GM18858 (cell line): ENCODE results near the gene GPRASP1.
"Not testable (repeated sequence)": the region's sequence is repeated elsewhere in the genome, so short reads cannot be mapped to it uniquely, and the experiment has no call there.

Experiments
- ATAC-seq: cut with Tn5 transposase; IDR thresholded peaks from one replicate; pipeline ENCODE4 v1.9.1; 2021; ENCODE audit not compliant: unreplicated experiment

GPRASP1 gene

GRCh38 chrX:102651242-102652011 lies at the start of gene GPRASP1:
TSS of gene GPRASP1 (plus strand) at chrX:102651483. CDS start at chrX:102653914, 2,431 bp downstream.
- no peak for ATAC-seq

GRCh38 chrX:102604327-102604726 lies 47.0 kb upstream of the GPRASP1 start:
- ATAC-seq = no peak

GRCh38 chrX:102606115-102606514 lies 45.2 kb upstream of the GPRASP1 start:
- ATAC-seq = no peak

- no peak for ATAC-seq
Measured at GRCh38 chrX:102610905-102611304, 40.4 kb upstream of the GPRASP1 start.

GRCh38 chrX:102624105-102624504 lies 27.2 kb upstream of the GPRASP1 start:
- no peak for ATAC-seq

GRCh38 chrX:102627640-102628039 lies 23.6 kb upstream of the GPRASP1 start:
- ATAC-seq = no peak

GRCh38 chrX:102637561-102637960 lies 13.7 kb upstream of the GPRASP1 start:
- no peak for ATAC-seq

- ATAC-seq = no peak
Measured at GRCh38 chrX:102650903-102651241, 411 bp upstream of the GPRASP1 start.

- peak; percentile 65 for ATAC-seq
Measured at GRCh38 chrX:102652031-102652688, 877 bp downstream of the GPRASP1 start.

GRCh38 chrX:102654696-102655095 lies 3.4 kb downstream of the GPRASP1 start:
- no peak for ATAC-seq

- ATAC-seq = no peak
Measured at GRCh38 chrX:102658556-102658955, 7.3 kb downstream of the GPRASP1 start.

- ATAC-seq = peak; percentile 93
Measured at GRCh38 chrX:102659790-102660757, 8.8 kb downstream of the GPRASP1 start.

GRCh38 chrX:102663820-102664219 lies 12.5 kb downstream of the GPRASP1 start:
- not testable (repeated sequence) for ATAC-seq

- not testable (repeated sequence) for ATAC-seq
Measured at GRCh38 chrX:102667034-102667433, 15.8 kb downstream of the GPRASP1 start.

- ATAC-seq = no peak
Measured at GRCh38 chrX:102669526-102669925, 18.2 kb downstream of the GPRASP1 start.

GRCh38 chrX:102672856-102673255 lies 21.6 kb downstream of the GPRASP1 start:
- ATAC-seq = no peak

- ATAC-seq = not testable (repeated sequence)
Measured at GRCh38 chrX:102677479-102677878, 26.2 kb downstream of the GPRASP1 start.

GRCh38 chrX:102684772-102685520 lies 33.7 kb downstream of the GPRASP1 start:
- no peak for ATAC-seq

GRCh38 chrX:102694749-102695148 lies 43.5 kb downstream of the GPRASP1 start:
- ATAC-seq = no peak

- no peak for ATAC-seq
Measured at GRCh38 chrX:102696306-102696705, 45.0 kb downstream of the GPRASP1 start.

- no peak for ATAC-seq
Measured at GRCh38 chrX:102697494-102697893, 46.2 kb downstream of the GPRASP1 start.
